Mesenchymal stem cell (in vitro differentiated cells and primary cell): ENCODE measurements around the gene GAB2.

Source experiments
- DNase-seq: peaks from one replicate; pipeline ENCODE4 v3.0.0-alpha.2; 2013
- H2AFZ ChIP-seq: one replicate; pipeline ENCODE4 v1.6.1; 2013; ENCODE audit warnings: low read depth, mild to moderate bottlenecking, control low read depth, inconsistent platforms, low read length, moderate library complexity
- H2AK5ac ChIP-seq: 2 replicates; pipeline ENCODE4 v1.6.1; 2013; ENCODE audit warnings: low read length, moderate library complexity, mild to moderate bottlenecking, inconsistent platforms; ENCODE audit not compliant: severe bottlenecking
- H2BK120ac ChIP-seq: one replicate; pipeline ENCODE4 v1.6.1; 2013; ENCODE audit warnings: low read depth, mild to moderate bottlenecking, inconsistent platforms, low read length, moderate library complexity
- H2BK12ac ChIP-seq, 2 experiments: one replicate each; pipeline ENCODE4 v1.6.1; 2013; ENCODE audit warnings: inconsistent platforms in 2 of 2, low read length in 2 of 2, mild to moderate bottlenecking in 2 of 2, moderate library complexity in 2 of 2, control low read depth in 1 of 2
- H2BK15ac ChIP-seq: one replicate; pipeline ENCODE4 v1.6.1; 2013; ENCODE audit warnings: mild to moderate bottlenecking, low read depth, inconsistent platforms; ENCODE audit not compliant: poor library complexity, severe bottlenecking
- H2BK5ac ChIP-seq: 2 replicates; pipeline ENCODE4 v1.6.1; 2013; ENCODE audit warnings: low read depth, mild to moderate bottlenecking, low read length, control low read depth, inconsistent platforms; ENCODE audit not compliant: poor library complexity, severe bottlenecking
- H3K14ac ChIP-seq, 2 experiments: one replicate each; pipeline ENCODE4 v1.6.1; 2013; ENCODE audit warnings: inconsistent platforms in 2 of 2, low read length in 2 of 2, control low read depth in 1 of 2, mild to moderate bottlenecking in 1 of 2, moderate library complexity in 1 of 2
- H3K18ac ChIP-seq, 2 experiments: one replicate each; pipeline ENCODE4 v1.6.1; 2013; ENCODE audit warnings: inconsistent platforms in 2 of 2, low read length in 2 of 2, control low read depth in 1 of 2, low read depth in 1 of 2, mild to moderate bottlenecking in 1 of 2
- H3K23ac ChIP-seq, 2 experiments: one replicate each; pipeline ENCODE4 v1.6.1; 2013; ENCODE audit warnings: inconsistent platforms in 2 of 2, low read length in 2 of 2, mild to moderate bottlenecking in 2 of 2, moderate library complexity in 2 of 2, control low read depth in 1 of 2
- H3K27ac ChIP-seq: 2 replicates; pipeline ENCODE4 v1.5.1; 2013; ENCODE audit warnings: mild to moderate bottlenecking, moderate library complexity, low read length, control low read depth, inconsistent platforms; ENCODE audit not compliant: poor library complexity, severe bottlenecking
- H3K27me3 ChIP-seq, 2 experiments: 2 replicates each; pipeline versions ENCODE4 v1.6.1 to v1.7.0; 2013; ENCODE audit warnings: low read length in 2 of 2, mild to moderate bottlenecking in 2 of 2, moderate library complexity in 2 of 2, control low read depth in 1 of 2, inconsistent platforms in 1 of 2; ENCODE audit not compliant: control insufficient read depth in 1 of 2, insufficient read depth in 1 of 2
- H3K36me3 ChIP-seq, 2 experiments: 2 replicates each; pipeline versions ENCODE4 v1.6.1 to v1.7.0; 2013; ENCODE audit warnings: low read length in 2 of 2, control low read depth in 1 of 2, inconsistent platforms in 1 of 2, low read depth in 1 of 2, mild to moderate bottlenecking in 1 of 2; ENCODE audit not compliant: insufficient read depth in 2 of 2, control insufficient read depth in 1 of 2
- H3K4ac ChIP-seq, 2 experiments: one replicate each; pipeline ENCODE4 v1.6.1; 2013; ENCODE audit warnings: inconsistent platforms in 2 of 2, low read length in 2 of 2, mild to moderate bottlenecking in 2 of 2, moderate library complexity in 2 of 2, control low read depth in 1 of 2, low read depth in 1 of 2
- H3K4me1 ChIP-seq: 2 replicates; pipeline ENCODE4 v1.6.1; 2013; ENCODE audit warnings: low read depth, low read length, control low read depth; ENCODE audit not compliant: control insufficient read depth, insufficient read depth
- H3K4me2 ChIP-seq: 2 replicates; pipeline ENCODE4 v1.6.1; 2013; ENCODE audit warnings: low read length, mild to moderate bottlenecking, inconsistent platforms; ENCODE audit not compliant: poor library complexity, severe bottlenecking
- H3K4me3 ChIP-seq, 2 experiments: 2 replicates each; pipeline versions ENCODE4 v1.5.1 to v1.7.0; 2013; ENCODE audit warnings: low read length in 2 of 2, mild to moderate bottlenecking in 2 of 2, control low read depth in 1 of 2, low read depth in 1 of 2; ENCODE audit not compliant: insufficient read depth in 1 of 2
- H3K79me1 ChIP-seq: replicated peaks from 2 replicates; pipeline ENCODE4 v1.6.1; 2013; ENCODE audit warnings: mild to moderate bottlenecking, control low read depth, low read length, inconsistent platforms; ENCODE audit not compliant: poor library complexity, severe bottlenecking
- H3K9ac ChIP-seq: 2 replicates; pipeline ENCODE4 v1.7.0; 2013; ENCODE audit warnings: mild to moderate bottlenecking, low read length, moderate library complexity
- H3K9me3 ChIP-seq: 2 replicates; pipeline ENCODE4 v1.7.0; 2013; ENCODE audit warnings: mild to moderate bottlenecking, low read length; ENCODE audit not compliant: control insufficient read depth
- H4K8ac ChIP-seq: one replicate; pipeline ENCODE4 v1.6.1; 2013; ENCODE audit warnings: inconsistent platforms, mild to moderate bottlenecking, low read length, moderate library complexity
- H4K91ac ChIP-seq: one replicate; pipeline ENCODE4 v1.6.1; 2013; ENCODE audit warnings: mild to moderate bottlenecking, low read length, inconsistent platforms
- WGBS: methylation state at CpG from one replicate; pipeline ENCODE4 v1.1.7; 2013; ENCODE audit warnings: mixed read lengths; 5-methylcytosine and 5-hydroxymethylcytosine counted together

Gene GAB2

DNA sequence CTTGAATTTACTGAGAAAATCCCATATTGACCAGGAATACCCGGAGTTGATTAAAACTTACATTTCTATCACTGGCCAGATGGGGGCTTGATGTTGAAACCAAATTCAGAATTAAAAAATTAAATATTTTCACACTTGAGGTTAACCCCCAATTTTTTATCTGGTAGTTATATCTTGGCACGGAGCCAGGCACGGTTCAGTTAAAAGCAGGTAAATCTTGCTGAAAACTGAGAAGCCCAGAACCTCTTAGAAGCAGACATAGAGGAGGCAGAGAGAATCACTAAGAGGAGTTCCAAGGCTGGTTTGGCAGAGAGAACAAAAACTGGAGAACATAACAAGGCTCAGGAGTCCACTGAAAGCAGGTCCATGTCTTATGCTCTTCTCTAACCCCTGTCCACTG lies 151.2 kb downstream of the GAB2 start:
- Histone ChIP-seq H3K27ac (no peak overlapping the region), H2AFZ (no peak overlapping the region), H2AK5ac (no peak overlapping the region), H3K4me2 (no peak overlapping the region), H2BK120ac (no peak overlapping the region), H4K8ac (no peak overlapping the region), H3K9me3 (no peaks in the 10 kb centered on the region), H3K18ac (no peak overlapping the region), H3K27me3 (no peaks in the 10 kb centered on the region), H3K9ac (no peak overlapping the region), H2BK5ac (no peak overlapping the region), H2BK12ac (no peak overlapping the region), H3K4me1 (no peaks in the 10 kb centered on the region), H3K4me3 (no peak overlapping the region), H3K4ac (no peak overlapping the region), H4K91ac (no peak overlapping the region), H2BK15ac (no peak overlapping the region), H3K36me3 (no peaks in the 10 kb centered on the region), H3K23ac (no peak overlapping the region), H3K79me1 (peaks cover 13% of the 10 kb centered on the region), H3K14ac (no peak overlapping the region)
- no peak for DNase-seq
- WGBS = 91% methylated on average over 2 of the region's 3 CpGs

DNA sequence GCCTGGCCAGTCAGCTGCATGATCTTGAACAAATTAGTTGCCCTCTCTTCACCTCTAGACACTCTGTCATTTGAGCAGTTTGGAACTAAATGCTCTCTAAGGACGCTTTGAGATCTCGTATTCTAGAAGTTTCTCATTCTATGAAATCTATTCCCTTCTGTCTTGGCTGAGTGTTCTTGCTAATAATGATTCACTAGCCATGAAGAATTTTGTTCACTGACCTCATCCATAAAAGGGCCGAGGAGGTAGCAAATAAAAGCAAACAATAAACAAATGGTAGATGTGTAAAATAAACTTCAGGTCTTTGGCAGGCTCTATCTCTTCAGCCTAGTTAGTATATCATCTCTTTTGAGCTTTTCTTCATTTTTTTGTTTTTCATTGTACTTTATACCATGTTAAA lies 152.3 kb downstream of the GAB2 start:
- Histone ChIP-seq H3K9ac (no peak overlapping the region), H3K27me3 (no peaks in the 10 kb centered on the region), H2AK5ac (no peak overlapping the region), H4K91ac (no peak overlapping the region), H3K14ac (no peak overlapping the region), H3K9me3 (no peaks in the 10 kb centered on the region), H2BK12ac (no peak overlapping the region), H3K79me1 (peaks cover 17% of the 10 kb centered on the region), H2BK15ac (no peak overlapping the region), H2BK5ac (no peak overlapping the region), H2BK120ac (no peak overlapping the region), H3K18ac (no peak overlapping the region), H3K4ac (no peak overlapping the region), H3K4me3 (no peak overlapping the region), H3K23ac (no peak overlapping the region), H2AFZ (no peak overlapping the region), H3K4me2 (no peak overlapping the region), H4K8ac (no peak overlapping the region), H3K27ac (no peak overlapping the region), H3K4me1 (no peaks in the 10 kb centered on the region), H3K36me3 (no peaks in the 10 kb centered on the region)
- no CpG with 5 or more reads among the region's 3 CpGs for WGBS
- no peak for DNase-seq

DNA sequence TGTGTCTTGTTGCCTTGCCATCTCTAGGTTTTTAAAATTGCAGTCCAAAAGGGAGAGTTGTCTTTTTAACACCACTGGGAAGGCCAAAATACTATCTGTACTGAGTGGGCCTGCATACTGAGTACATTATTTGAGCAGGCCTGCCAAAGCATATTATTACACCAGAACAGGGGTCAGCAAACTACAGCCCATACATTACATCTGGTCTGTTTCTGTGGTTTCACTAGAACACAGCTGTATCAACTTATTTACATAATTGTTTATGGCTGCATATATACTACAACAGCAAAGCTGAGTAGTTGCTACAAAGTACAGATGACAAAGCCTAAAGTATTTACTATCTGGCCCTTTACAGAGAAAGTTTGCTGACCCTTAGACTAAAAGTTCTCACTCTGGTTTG lies 154.9 kb downstream of the GAB2 start:
- Histone ChIP-seq H3K14ac (no peak overlapping the region), H3K36me3 (no peaks in the 10 kb centered on the region), H3K23ac (no peak overlapping the region), H3K4me1 (no peaks in the 10 kb centered on the region), H4K8ac (peak overlapping the region; percentile 77), H2BK5ac (no peak overlapping the region), H3K9ac (no peak overlapping the region), H2BK12ac (peak overlapping the region; percentile 37 to 49), H3K18ac (peak overlapping the region in 1 of 2 experiments; percentile 73), H2AK5ac (no peak overlapping the region), H3K27ac (no peak overlapping the region), H3K9me3 (no peaks in the 10 kb centered on the region), H3K4ac (peak overlapping the region in 1 of 2 experiments; percentile 6), H3K4me2 (no peak overlapping the region), H3K4me3 (no peak overlapping the region), H3K79me1 (peaks cover 22% of the 10 kb centered on the region), H2AFZ (no peak overlapping the region), H3K27me3 (no peaks in the 10 kb centered on the region), H2BK120ac (no peak overlapping the region), H2BK15ac (no peak overlapping the region), H4K91ac (no peak overlapping the region)
- DNase-seq = peak; percentile 72

DNA sequence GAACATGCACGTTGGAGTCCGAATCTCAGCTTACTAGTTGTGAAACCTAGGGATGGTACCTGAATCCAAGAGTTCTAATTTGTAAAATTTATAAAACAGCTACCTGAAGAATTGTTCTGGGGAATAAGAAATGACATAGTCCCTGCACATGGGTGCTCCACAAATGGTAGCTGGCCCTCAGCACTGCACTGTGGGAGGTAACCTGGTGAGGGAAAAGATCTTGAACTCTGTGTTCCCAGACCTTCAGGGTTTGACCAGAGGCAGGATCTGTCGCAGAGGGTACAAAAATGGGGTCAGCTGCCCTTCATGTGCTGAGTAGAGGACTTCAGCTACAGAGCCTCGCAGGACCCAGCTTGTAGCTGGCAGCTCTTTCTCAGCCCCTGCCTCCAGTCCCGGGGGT lies 155.4 kb downstream of the GAB2 start:
- H3K9ac ChIP-seq = no peak overlapping the region
- H4K8ac ChIP-seq = peak overlapping the region; percentile 77

More for the DNA sequence above, 155.4 kb downstream of the GAB2 start:
- no peaks in the 10 kb centered on the region for H3K9me3 ChIP-seq
- H2BK15ac ChIP-seq = peak overlapping the region; percentile 89
- no peak overlapping the region for H3K4me2 ChIP-seq
- H3K4ac ChIP-seq = peak overlapping the region; percentile 17 to 64
- H3K27me3 ChIP-seq = no peaks in the 10 kb centered on the region
- H3K79me1 ChIP-seq = peaks cover 23% of the 10 kb centered on the region
- H3K18ac ChIP-seq = peak overlapping the region; percentile 54 to 73
- H3K4me3 ChIP-seq = no peak overlapping the region
- H3K4me1 ChIP-seq = no peaks in the 10 kb centered on the region
- H4K91ac ChIP-seq = no peak overlapping the region
- H3K36me3 ChIP-seq = no peaks in the 10 kb centered on the region
- H2BK120ac ChIP-seq = no peak overlapping the region
- no peak overlapping the region for H2AK5ac ChIP-seq
- 89% methylated on average over 5 of the region's 5 CpGs for WGBS
- no peak overlapping the region for H2AFZ ChIP-seq
- no peak overlapping the region for H3K14ac ChIP-seq
- H2BK12ac ChIP-seq = peak overlapping the region; percentile 37 to 49
- no peak for DNase-seq
- H2BK5ac ChIP-seq = no peak overlapping the region
- H3K27ac ChIP-seq = no peak overlapping the region
- H3K23ac ChIP-seq = no peak overlapping the region
